Astrocyte of the cerebellum (primary cell): Measurements from ENCODE around the gene EDDM3A.

ENCODE experiments used
- DNase-seq: peaks from one replicate; pipeline ENCODE4 v3.0.0-alpha.2; 2011; ENCODE audit warnings: low read depth
- H3K4me3 ChIP-seq: 2 replicates; pipeline ENCODE4 v1.5.1; 2011; ENCODE audit warnings: mild to moderate bottlenecking, low read depth, low read length, moderate library complexity
- CTCF ChIP-seq: IDR thresholded peaks from 2 replicates; pipeline ENCODE4 v1.5.1; 2012; ENCODE audit warnings: low read length, low read depth, moderate library complexity, mild to moderate bottlenecking; ENCODE audit errors: missing control alignments
- in situ Hi-C: cut with HindIII; loops from 2 replicates; pipeline ENCODE4 v1.10.0; 2017; ENCODE audit warnings: low sequenced_read_pairs

Gene EDDM3A

GRCh38 chr14:20790464-20791116, 44.9 kb downstream of the EDDM3A start:
- no peak overlapping the region for H3K4me3 ChIP-seq
- TF ChIP-seq CTCF: no peak
- no peak for DNase-seq
- in situ Hi-C loops: no loop called here

GRCh38 chr14:20791187-20791586, 45.5 kb downstream of the EDDM3A start:
- in situ Hi-C loops: no loop called here
- no peak overlapping the region for H3K4me3 ChIP-seq
- no peak for DNase-seq
- no peak for TF ChIP-seq CTCF

- in situ Hi-C loops: no loop called here
- TF ChIP-seq CTCF: no peak
- no peak overlapping the region for H3K4me3 ChIP-seq
- DNase-seq: no peak
Observed at GRCh38 chr14:20791597-20791996, 45.9 kb downstream of the EDDM3A start.

GRCh38 chr14:20792556-20792955, 46.9 kb downstream of the EDDM3A start:
- no peak for DNase-seq
- in situ Hi-C loops: no loop called here
- TF ChIP-seq CTCF: no peak
- no peak overlapping the region for H3K4me3 ChIP-seq

GRCh38 chr14:20794644-20795369, 49.1 kb downstream of the EDDM3A start:
- in situ Hi-C loops: no loop called here
- no peak overlapping the region for H3K4me3 ChIP-seq
- TF ChIP-seq CTCF: no peak
- DNase-seq: no peak

- no peak for DNase-seq
- no peak for TF ChIP-seq CTCF
- in situ Hi-C loops: no loop called here
- no peak overlapping the region for H3K4me3 ChIP-seq
Observed at GRCh38 chr14:20797164-20797563, 51.5 kb downstream of the EDDM3A start.
